SW480 (cell line): ENCODE results near the gene DGKQ.
A peak's percentile ranks its signal among the peaks of the same experiment; 100 is the strongest.

Experiments used
- DNase-seq: peaks from one replicate; pipeline ENCODE4 v3.0.0-alpha.2; 2016; ENCODE audit warnings: low spot score

The DGKQ gene

DNA sequence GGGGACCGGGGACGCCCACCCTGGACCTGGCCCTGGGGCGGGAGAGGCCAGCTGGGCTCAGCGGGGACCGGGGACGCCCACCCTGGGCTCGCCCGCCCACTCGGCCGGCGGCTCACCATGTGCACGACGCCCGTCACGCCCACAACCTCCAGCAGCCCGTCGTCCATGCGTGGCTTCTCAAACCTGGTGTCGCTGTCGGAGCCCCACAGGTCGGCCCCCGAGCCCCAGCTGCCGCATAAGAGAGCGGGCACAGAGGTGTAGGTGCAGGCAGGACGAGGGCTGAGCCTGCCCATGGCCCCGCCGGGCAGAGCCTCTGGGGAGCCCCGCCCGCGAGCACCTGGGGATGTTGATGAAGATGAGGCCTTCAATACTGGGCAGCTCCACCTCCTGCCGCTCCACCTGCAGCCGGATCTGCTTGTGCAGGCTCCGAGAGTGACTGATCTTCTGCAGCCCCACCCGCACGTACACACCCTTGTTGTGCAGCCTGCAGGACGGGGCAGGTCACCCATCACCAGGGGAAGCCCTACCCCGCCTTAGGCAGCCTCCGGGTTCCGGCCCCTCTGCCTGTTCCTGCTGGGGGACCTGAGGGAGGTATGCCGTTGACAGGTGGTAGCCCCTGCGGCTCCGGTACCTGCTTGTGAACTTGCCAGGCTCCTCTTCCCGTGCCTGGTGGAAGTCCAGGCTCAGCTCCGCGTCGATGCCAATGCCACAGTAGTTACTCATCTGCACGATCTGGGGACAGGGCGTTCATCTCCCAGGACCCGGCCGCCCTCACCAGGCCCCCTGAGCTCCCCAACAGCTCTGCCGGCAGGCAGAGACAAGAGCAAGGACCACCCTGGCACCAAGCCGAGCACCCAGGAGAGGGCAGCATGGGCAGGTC, 11.8 kb downstream of the DGKQ start:
- DNase-seq, result peak; percentile 57

DNA sequence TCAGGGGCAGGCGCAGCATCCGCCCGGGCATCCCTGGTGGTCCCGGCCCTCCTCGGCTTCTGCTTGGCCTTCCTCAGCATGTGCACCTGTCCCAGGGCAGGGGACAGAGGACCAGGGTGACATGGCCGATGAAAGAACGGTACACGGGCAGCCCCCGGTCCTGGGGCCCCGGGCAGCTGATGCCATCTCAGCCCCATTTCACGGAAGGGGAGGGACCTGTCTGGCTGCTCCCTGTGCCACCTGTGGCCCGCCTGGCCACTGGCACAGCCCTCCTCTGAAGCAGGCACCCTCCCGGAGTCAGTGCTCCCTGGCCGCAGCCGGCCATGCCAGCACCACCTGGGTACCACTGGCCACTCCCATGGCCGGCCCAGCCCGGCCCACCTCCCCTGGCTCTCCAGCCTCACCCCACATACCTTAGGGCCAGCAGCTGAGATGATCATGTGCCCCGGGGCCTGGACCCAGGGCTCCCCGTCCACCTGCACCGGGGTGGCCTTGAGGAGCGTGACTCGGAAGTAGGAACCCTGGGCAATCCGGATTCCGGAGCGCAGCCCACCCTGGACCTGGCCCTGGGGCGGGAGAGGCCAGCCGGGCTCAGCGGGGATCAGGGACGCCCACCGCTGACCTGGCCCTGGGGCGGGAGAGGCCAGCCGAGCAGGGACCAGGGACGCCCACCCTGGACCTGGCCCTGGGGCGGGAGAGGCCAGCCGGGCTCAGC, 12.6 kb downstream of the DGKQ start:
- no peak for DNase-seq

GRCh38 chr4:960140-960635, 13.2 kb downstream of the DGKQ start:
- DNase-seq, result no peak

- no peak for DNase-seq
These were observed 13.8 kb downstream of the DGKQ start for GRCh38 chr4:959338-960139.

- DNase-seq, result no peak
These were observed 14.6 kb downstream of the DGKQ start for GRCh38 chr4:958696-959337.

- no peak for DNase-seq
These were observed 15.1 kb downstream of the DGKQ start for GRCh38 chr4:958314-958665.

GRCh38 chr4:957581-958313, 15.6 kb downstream of the DGKQ start:
- DNase-seq, result no peak

- no peak for DNase-seq
These were observed 16.2 kb downstream of the DGKQ start for GRCh38 chr4:957231-957580.

- DNase-seq, result no peak
These were observed 16.7 kb downstream of the DGKQ start for GRCh38 chr4:956531-957230.

DNA sequence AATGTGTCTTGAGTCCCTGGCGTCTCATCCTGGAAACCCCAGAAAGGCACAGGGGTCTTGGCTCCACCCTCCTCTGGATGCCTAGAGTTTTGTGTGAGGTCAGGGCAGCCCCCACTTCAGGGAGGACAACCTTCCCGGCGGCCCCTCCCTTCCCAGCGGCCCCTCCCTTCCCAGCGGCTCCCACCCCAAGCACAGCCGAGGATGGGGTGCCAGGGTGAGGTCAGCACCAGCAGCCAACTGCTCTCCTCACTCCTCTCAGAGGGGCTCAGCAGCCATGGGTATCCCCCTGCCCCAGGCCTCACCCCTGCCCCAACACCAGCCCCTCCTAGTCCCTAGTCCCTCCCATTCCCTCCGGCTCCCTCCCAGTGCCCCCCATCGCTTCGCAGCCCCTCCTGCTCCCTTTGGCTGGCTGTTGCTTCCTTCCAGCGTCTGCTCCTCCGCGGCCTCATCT, 17.4 kb downstream of the DGKQ start:
- no peak for DNase-seq

- DNase-seq, result no peak
These were observed 18.0 kb downstream of the DGKQ start for GRCh38 chr4:955161-955921.

- no peak for DNase-seq
These were observed 19.0 kb downstream of the DGKQ start for GRCh38 chr4:954211-955020.

- DNase-seq, result no peak
These were observed 19.8 kb downstream of the DGKQ start for GRCh38 chr4:953574-953915.

GRCh38 chr4:952881-953573, 20.3 kb downstream of the DGKQ start:
- no peak for DNase-seq

GRCh38 chr4:951594-952468, 21.5 kb downstream of the DGKQ start:
- DNase-seq, result no peak

DNA sequence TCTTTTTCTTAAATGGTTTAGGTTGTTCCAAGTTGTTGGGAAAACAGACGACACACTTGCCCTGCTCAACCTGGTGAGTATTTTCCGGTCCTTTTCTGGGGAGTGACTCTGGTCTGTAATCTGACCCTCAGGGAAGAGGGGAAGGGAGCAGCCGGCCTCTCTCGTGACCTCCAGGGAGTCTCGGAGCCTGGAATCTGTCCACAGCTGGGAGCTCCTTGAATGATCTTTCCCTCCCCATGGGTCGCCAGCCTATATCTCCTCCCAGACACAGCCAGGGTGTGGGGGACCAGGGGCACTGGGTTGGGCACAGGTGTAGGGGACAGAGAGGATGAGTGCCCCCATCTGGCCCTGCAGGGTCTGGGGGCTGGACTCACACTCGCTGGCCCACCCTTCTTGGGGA, 22.2 kb downstream of the DGKQ start:
- no peak for DNase-seq
